Thyroid gland (tissue), 4 donors: ENCODE results near the gene GRIP1. TPM values are rescaled to one million over a fixed set of nuclear protein-coding genes. Genes with fewer than 3 reads are reported as not detected.
A peak's percentile ranks its signal among the peaks of the same experiment; 100 is the strongest.
"Not testable (repeated sequence)": the region's sequence is repeated elsewhere in the genome, so short reads cannot be mapped to it uniquely, and the experiment has no call there.

ENCODE experiments used
- DNase-seq, 2 donors: peaks; one replicate each; pipeline ENCODE4 v3.0.0-alpha.2; 2019
- H3K27ac ChIP-seq, 3 donors: fragments of 200-600 bp; sonication (generic); 1 replicate in 2 of 3; 2 replicates in 1 of 3; pipeline ENCODE4 v1.5.1; 2016 to 2019; ENCODE audit warnings: mild to moderate bottlenecking in 1 of 3, moderate library complexity in 1 of 3
- H3K27me3 ChIP-seq: fragments of 200-600 bp; sonication (generic); one replicate; pipeline ENCODE4 v1.5.1; 2019
- H3K36me3 ChIP-seq, 2 donors: fragments of 200-600 bp; sonication (generic); one replicate each; pipeline ENCODE4 v1.5.1; 2016 to 2019
- H3K4me1 ChIP-seq, 2 donors: fragments of 200-600 bp; sonication (generic); one replicate each; pipeline ENCODE4 v1.5.1; 2017 to 2019
- H3K4me3 ChIP-seq, 3 donors: fragments of 200-600 bp; sonication (generic); replicated peaks in 1 of 3; 1 replicate in 2 of 3; 2 replicates in 1 of 3; pipeline ENCODE4 v1.5.1; 2016; ENCODE audit warnings: mild to moderate bottlenecking in 1 of 3
- H3K9me3 ChIP-seq: fragments of 200-600 bp; sonication (generic); one replicate; pipeline ENCODE4 v1.5.1; 2017
- CTCF ChIP-seq, 6 experiments: fragments of 200-600 bp in 3 of 6; fragments of 450-650 bp in 3 of 6; sonication (generic) in 3 of 6; IDR thresholded peaks; one replicate each; pipeline ENCODE4 v1.5.1; 2016 to 2019; ENCODE audit warnings: antibody characterized with exemption in 6 of 6, mild to moderate bottlenecking in 2 of 6, inconsistent platforms in 1 of 6, moderate library complexity in 1 of 6
- POLR2A ChIP-seq, 2 donors: fragments of 450-650 bp; IDR thresholded peaks; one replicate each; pipeline ENCODE4 v1.6.1; 2017; ENCODE audit warnings: antibody characterized with exemption in 2 of 2, mild to moderate bottlenecking in 2 of 2, moderate library complexity in 1 of 2
- WGBS, 2 donors: methylation state at CpG; one replicate each; pipeline ENCODE4 v1.1.5; 2017; 5-methylcytosine and 5-hydroxymethylcytosine counted together
- intact Hi-C: fragments of 100-400 bp; cut with DNase I; formaldehyde crosslinking; loops from one replicate; pipeline ENCODE4 v1.15.1; 2023
- total RNA-seq, 4 donors: library from RNA; depleted of rRNA; stranded (reverse); fragments of >200 nt; gene quantifications; one replicate each; pipeline ENCODE4 v1.2.3, GENCODE V29; 2016

The GRIP1 gene
- total RNA-seq, 4 donors from 2014 or later, result 9.9 to 21.1 (median 15.6) TPM

- TF ChIP-seq CTCF (IDR thresholded peaks at IDR 0.05) (no peak), POLR2A (IDR thresholded peaks at IDR 0.05) (no peak)
- 79 to 85% methylated on average over 1 of the region's 1 CpG for WGBS, 2 donors
- H3K4me1 ChIP-seq, result no peaks in the 10 kb centered on the region
- intact Hi-C loops, result no loop called here
- H3K4me3 ChIP-seq, result no peak overlapping the region
- no peak for DNase-seq
- H3K9me3 ChIP-seq, result no peaks in the 10 kb centered on the region
- peaks cover 0 to 6% of the 10 kb centered on the region in 2 donors for H3K36me3 ChIP-seq
- H3K27ac ChIP-seq, result no peak overlapping the region
- no peaks in the 10 kb centered on the region for H3K27me3 ChIP-seq
Measured at GRCh38 chr12:66312189-66312588, 366.7 kb downstream of the GRIP1 start.

GRCh38 chr12:66309606-66310005, 369.3 kb downstream of the GRIP1 start:
- Histone ChIP-seq H3K4me1 (no peaks in the 10 kb centered on the region), H3K27me3 (no peaks in the 10 kb centered on the region), H3K4me3 (no peak overlapping the region), H3K9me3 (no peaks in the 10 kb centered on the region), H3K36me3 (peaks cover 0 to 6% of the 10 kb centered on the region in 2 donors), H3K27ac (no peak overlapping the region)
- WGBS, 2 donors, result 95 to 98% methylated on average over 1 of the region's 1 CpG
- no peak for DNase-seq
- intact Hi-C loops, result no loop called here
- no peak for TF ChIP-seq POLR2A (IDR thresholded peaks at IDR 0.05)
- TF ChIP-seq CTCF (IDR thresholded peaks at IDR 0.05), result no peak

GRCh38 chr12:66304296-66304900, 374.5 kb downstream of the GRIP1 start:
- H3K9me3 ChIP-seq, result no peaks in the 10 kb centered on the region
- peaks cover 0 to 6% of the 10 kb centered on the region in 2 donors for H3K4me1 ChIP-seq
- TF ChIP-seq CTCF (IDR thresholded peaks at IDR 0.05) (no peak), POLR2A (IDR thresholded peaks at IDR 0.05) (no peak)
- WGBS, 2 donors, result 72 to 73% methylated on average over 6 of the region's 6 CpGs
- H3K36me3 ChIP-seq, result no peaks in the 10 kb centered on the region
- DNase-seq, result no peak
- H3K27me3 ChIP-seq, result no peaks in the 10 kb centered on the region
- H3K4me3 ChIP-seq, result no peak overlapping the region
- intact Hi-C loops, result no loop called here
- H3K27ac ChIP-seq, result no peak overlapping the region

GRCh38 chr12:66303316-66303804, 375.5 kb downstream of the GRIP1 start:
- H3K27me3 ChIP-seq, H3K27ac ChIP-seq, H3K4me3 ChIP-seq, H3K9me3 ChIP-seq, H3K36me3 ChIP-seq, H3K4me1 ChIP-seq, intact Hi-C loops, DNase-seq: not testable (repeated sequence)
- 81 to 83% methylated on average over 14 of the region's 14 CpGs for WGBS, 2 donors

DNA sequence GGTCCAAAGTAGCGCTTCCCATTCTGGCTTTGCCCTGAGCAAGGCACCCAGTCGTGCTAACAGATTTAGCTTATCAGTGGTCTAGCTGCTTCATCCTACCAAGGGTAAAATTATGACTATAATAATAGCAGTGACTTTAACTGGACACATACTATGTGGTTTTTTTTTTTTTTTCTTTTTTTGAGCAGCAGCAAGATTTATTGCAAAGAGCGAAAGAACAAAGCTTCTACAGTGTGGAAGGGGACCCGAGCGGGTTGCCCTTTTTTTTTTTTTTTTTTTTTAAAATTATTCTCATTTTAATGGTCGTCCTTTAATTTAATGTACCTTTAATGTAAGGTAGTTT, 376.1 kb downstream of the GRIP1 start:
- Histone ChIP-seq H3K27ac (peak overlapping the region in 2 of 3 donors; percentile 24 to 52), H3K27me3 (no peaks in the 10 kb centered on the region), H3K4me1 (peaks cover 0 to 6% of the 10 kb centered on the region in 2 donors), H3K36me3 (no peaks in the 10 kb centered on the region), H3K4me3 (peak overlapping the region; percentile 50 to 59 (median 51)), H3K9me3 (no peaks in the 10 kb centered on the region)
- WGBS, 2 donors, result 23 to 29% methylated on average over 6 of the region's 6 CpGs
- no peak for TF ChIP-seq CTCF (IDR thresholded peaks at IDR 0.05)
- TF ChIP-seq POLR2A (IDR thresholded peaks at IDR 0.05), result no peak
- intact Hi-C loops, result no loop called here
- DNase-seq, result no peak
